Lower leg skin (tissue), 4 donors: ENCODE results near the gene KRT81. TPM values are rescaled to one million over a fixed set of nuclear protein-coding genes. Genes with fewer than 3 reads are reported as not detected.
"Not testable (repeated sequence)": the region's sequence is repeated elsewhere in the genome, so short reads cannot be mapped to it uniquely, and the experiment has no call there.

Source experiments
- DNase-seq, 2 donors: peaks; one replicate each; pipeline ENCODE4 v3.0.0-alpha.2; 2019; ENCODE audit warnings: low spot score in 2 of 2
- H3K4me3 ChIP-seq: fragments of 200-600 bp; sonication (generic); 2 replicates; pipeline ENCODE4 v1.5.1; 2017; ENCODE audit warnings: mild to moderate bottlenecking, low read depth; ENCODE audit not compliant: poor library complexity, severe bottlenecking
- POLR2A ChIP-seq, 2 donors: fragments of 450-650 bp; IDR thresholded peaks; one replicate each; pipeline ENCODE4 v1.6.1; 2016 to 2017; ENCODE audit warnings: antibody characterized with exemption in 2 of 2, mild to moderate bottlenecking in 1 of 2, moderate library complexity in 1 of 2
- WGBS, 2 donors: methylation state at CpG; one replicate each; pipeline ENCODE4 v1.1.5; 2018; 5-methylcytosine and 5-hydroxymethylcytosine counted together
- intact Hi-C: fragments of 100-400 bp; cut with DNase I; formaldehyde crosslinking; loops from one replicate; pipeline ENCODE4 v1.15.0; 2023; ENCODE audit warnings: low total_unique reads
- total RNA-seq, 4 donors: library from RNA; depleted of rRNA; stranded (reverse); fragments of >200 nt; gene quantifications; one replicate each; pipeline ENCODE4 v1.1.0, GENCODE V29; 2016
- TF ChIP-seq, protein P1 (sequence below), 3 donors: fragments of 450-650 bp; IDR thresholded peaks; one replicate each; pipeline ENCODE4 v1.5.1; 2016; ENCODE audit warnings: antibody characterized with exemption in 3 of 3, mild to moderate bottlenecking in 3 of 3, moderate library complexity in 2 of 3

Gene KRT81
- total RNA-seq, 4 donors from 2014 or later: 0.37 to 204 (median 10.6) TPM; not detected in 1

- TF ChIP-seq, protein P1, sequence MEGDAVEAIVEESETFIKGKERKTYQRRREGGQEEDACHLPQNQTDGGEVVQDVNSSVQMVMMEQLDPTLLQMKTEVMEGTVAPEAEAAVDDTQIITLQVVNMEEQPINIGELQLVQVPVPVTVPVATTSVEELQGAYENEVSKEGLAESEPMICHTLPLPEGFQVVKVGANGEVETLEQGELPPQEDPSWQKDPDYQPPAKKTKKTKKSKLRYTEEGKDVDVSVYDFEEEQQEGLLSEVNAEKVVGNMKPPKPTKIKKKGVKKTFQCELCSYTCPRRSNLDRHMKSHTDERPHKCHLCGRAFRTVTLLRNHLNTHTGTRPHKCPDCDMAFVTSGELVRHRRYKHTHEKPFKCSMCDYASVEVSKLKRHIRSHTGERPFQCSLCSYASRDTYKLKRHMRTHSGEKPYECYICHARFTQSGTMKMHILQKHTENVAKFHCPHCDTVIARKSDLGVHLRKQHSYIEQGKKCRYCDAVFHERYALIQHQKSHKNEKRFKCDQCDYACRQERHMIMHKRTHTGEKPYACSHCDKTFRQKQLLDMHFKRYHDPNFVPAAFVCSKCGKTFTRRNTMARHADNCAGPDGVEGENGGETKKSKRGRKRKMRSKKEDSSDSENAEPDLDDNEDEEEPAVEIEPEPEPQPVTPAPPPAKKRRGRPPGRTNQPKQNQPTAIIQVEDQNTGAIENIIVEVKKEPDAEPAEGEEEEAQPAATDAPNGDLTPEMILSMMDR (IDR thresholded peaks at IDR 0.05): no peak
- TF ChIP-seq POLR2A (IDR thresholded peaks at IDR 0.05): no peak
- WGBS, 2 donors: 76 to 94% methylated on average over 9 of the region's 9 CpGs
- DNase-seq: peak in 1 of 2 donors; percentile 62
- intact Hi-C loops: no loop called here
- H3K4me3 ChIP-seq: no peak overlapping the region
Observed at GRCh38 chr12:52316290-52316689, 25.0 kb upstream of the KRT81 start.

DNA sequence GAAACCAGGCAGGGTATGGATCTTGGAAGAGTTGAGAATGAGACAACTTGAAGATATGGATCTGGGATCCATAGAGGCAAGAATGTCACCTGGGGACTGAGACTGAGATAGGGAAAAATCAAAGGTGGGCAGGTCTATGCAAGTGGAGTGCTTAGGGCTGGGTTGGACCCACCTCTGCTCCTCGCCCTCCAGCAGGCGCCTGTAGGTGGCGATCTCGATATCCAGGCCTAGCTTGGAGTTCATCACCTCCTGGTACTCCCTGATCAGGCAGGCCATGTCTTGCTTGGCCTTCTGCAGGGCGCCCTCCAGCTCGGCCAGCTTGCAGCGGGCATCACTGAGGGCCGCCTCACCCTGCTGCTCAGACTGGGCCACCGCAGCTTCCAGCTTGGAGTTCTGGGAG is 24.4 kb upstream of the KRT81 start:
- DNase-seq: peak in 1 of 2 donors; percentile 83
- intact Hi-C loops, H3K4me3 ChIP-seq: not testable (repeated sequence)
- 63 to 69% methylated on average over 9 of the region's 9 CpGs for WGBS, 2 donors

DNA sequence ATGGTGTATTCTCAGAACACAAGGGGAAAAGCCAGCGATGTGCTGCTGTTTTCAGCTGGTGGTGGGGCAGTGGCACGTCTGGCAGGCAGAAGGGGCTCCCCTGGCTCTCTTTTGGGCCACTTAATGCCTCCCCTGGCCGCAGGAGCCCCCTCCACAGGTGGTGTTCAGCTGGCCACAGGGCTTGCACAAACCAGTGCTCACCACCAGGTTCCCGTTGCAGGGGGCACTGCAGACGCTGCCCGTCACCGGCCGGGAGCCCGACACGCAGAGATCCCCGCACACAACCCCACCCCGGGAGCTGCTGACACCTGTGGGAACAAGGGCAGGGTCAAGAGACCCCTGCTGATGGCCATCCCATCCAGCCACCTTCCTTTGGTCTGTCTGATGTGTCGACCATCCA is 23.2 kb upstream of the KRT81 start:
- intact Hi-C loops: no loop called here
- 90 to 94% methylated on average over 13 of the region's 13 CpGs for WGBS, 2 donors
- peak in 1 of 2 donors; percentile 72 for DNase-seq
- TF ChIP-seq, protein P1 (IDR thresholded peaks at IDR 0.05): no peak
- no peak for TF ChIP-seq POLR2A (IDR thresholded peaks at IDR 0.05)
- H3K4me3 ChIP-seq: no peak overlapping the region

- TF ChIP-seq POLR2A (IDR thresholded peaks at IDR 0.05): no peak
- TF ChIP-seq, protein P1 (IDR thresholded peaks at IDR 0.05): no peak
- peak in 1 of 2 donors; percentile 48 for DNase-seq
- intact Hi-C loops: no loop called here
- WGBS, 2 donors: 81 to 86% methylated on average over 8 to 9 of the region's 9 CpGs
- H3K4me3 ChIP-seq: no peak overlapping the region
Observed at GRCh38 chr12:52313926-52314325, 22.6 kb upstream of the KRT81 start.

DNA sequence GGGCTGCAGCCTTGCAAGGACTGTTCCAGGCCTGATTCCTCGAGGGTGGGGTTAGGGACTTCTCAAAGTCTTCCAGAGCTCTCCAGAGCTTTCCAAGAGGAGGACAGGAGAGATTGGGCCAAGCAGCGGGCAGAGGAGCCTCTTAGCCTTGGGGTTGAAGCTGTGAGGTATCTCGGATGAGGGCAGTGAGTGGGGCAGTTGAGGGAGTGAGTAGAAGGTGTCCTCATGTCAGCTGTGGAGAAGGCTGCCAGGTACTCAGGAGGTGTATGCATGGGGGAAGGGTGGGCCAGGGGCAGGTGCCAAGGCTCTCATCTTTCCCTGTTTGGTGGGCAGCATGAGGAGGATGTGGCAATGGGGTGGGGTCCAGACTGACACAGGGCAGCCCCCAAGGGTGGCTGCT is 22.1 kb upstream of the KRT81 start:
- DNase-seq: peak in 1 of 2 donors; percentile 72
- intact Hi-C loops: no loop called here
- H3K4me3 ChIP-seq: no peak overlapping the region
- 68 to 69% methylated on average over 3 of the region's 3 CpGs for WGBS, 2 donors
- TF ChIP-seq, protein P1 (IDR thresholded peaks at IDR 0.05): no peak
- no peak for TF ChIP-seq POLR2A (IDR thresholded peaks at IDR 0.05)

GRCh38 chr12:52312086-52312485 is 20.8 kb upstream of the KRT81 start:
- H3K4me3 ChIP-seq: no peak overlapping the region
- intact Hi-C loops: no loop called here
- TF ChIP-seq, protein P1 (IDR thresholded peaks at IDR 0.05): no peak
- no peak for TF ChIP-seq POLR2A (IDR thresholded peaks at IDR 0.05)
- 81 to 86% methylated on average over 4 of the region's 4 CpGs for WGBS, 2 donors
- peak in 1 of 2 donors; percentile 75 for DNase-seq
